ENCODE measurements around the gene KCTD17. TPM values are rescaled to one million over a fixed set of nuclear protein-coding genes. Genes with fewer than 3 reads are reported as not detected.

Gene KCTD17
- total RNA-seq, 1 donor from 2014 or later = 42.2 TPM

DNA sequence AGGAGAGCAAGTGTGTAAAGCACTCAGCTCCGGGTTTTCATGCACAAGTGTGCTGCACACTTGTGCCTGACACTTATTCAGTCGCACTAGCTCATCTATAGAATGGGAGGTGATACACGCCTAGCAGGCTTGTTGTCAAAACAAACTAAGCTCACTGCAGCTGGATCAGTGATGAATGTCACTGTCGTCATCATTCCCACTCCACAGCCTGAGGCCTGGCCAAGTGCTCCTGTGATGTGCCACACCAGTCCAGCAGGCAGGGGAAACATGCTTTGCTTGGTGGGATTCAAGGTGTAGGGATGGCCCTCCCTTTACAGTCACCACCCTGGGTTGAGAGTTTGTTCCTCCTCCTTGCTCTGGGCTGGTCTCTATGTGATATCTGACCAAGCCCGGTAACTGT is 25.2 kb upstream of the KCTD17 start:
- H3K27ac Mint-ChIP-seq = no peak overlapping the region
- H3K9me3 Mint-ChIP-seq = no peaks in the 10 kb centered on the region
- H3K36me3 Mint-ChIP-seq = peaks cover 21% of the 10 kb centered on the region
- H3K4me3 Mint-ChIP-seq = no peak overlapping the region
- H3K27me3 Mint-ChIP-seq (ENCODE audit: low read depth) = no peaks in the 10 kb centered on the region
- TF ChIP-seq CTCF (IDR thresholded peaks at IDR 0.05; ENCODE audit: unreplicated experiment) = no peak
- H3K4me1 Mint-ChIP-seq = peaks cover 6% of the 10 kb centered on the region
- no peak for DNase-seq (ENCODE audit: low spot score in 2 of 2, unreplicated experiment in 2 of 2)

- no peak for DNase-seq (ENCODE audit: low spot score in 2 of 2, unreplicated experiment in 2 of 2)
- Mint-ChIP-seq H3K4me3 (no peak overlapping the region), H3K4me1 (peaks cover 10% of the 10 kb centered on the region), H3K27me3 (ENCODE audit: low read depth) (no peaks in the 10 kb centered on the region), H3K27ac (no peak overlapping the region), H3K9me3 (no peaks in the 10 kb centered on the region), H3K36me3 (peaks cover 21% of the 10 kb centered on the region)
- no peak for TF ChIP-seq CTCF (IDR thresholded peaks at IDR 0.05; ENCODE audit: unreplicated experiment)
These were observed 24.0 kb upstream of the KCTD17 start for GRCh38 chr22:37027556-37027955.

DNA sequence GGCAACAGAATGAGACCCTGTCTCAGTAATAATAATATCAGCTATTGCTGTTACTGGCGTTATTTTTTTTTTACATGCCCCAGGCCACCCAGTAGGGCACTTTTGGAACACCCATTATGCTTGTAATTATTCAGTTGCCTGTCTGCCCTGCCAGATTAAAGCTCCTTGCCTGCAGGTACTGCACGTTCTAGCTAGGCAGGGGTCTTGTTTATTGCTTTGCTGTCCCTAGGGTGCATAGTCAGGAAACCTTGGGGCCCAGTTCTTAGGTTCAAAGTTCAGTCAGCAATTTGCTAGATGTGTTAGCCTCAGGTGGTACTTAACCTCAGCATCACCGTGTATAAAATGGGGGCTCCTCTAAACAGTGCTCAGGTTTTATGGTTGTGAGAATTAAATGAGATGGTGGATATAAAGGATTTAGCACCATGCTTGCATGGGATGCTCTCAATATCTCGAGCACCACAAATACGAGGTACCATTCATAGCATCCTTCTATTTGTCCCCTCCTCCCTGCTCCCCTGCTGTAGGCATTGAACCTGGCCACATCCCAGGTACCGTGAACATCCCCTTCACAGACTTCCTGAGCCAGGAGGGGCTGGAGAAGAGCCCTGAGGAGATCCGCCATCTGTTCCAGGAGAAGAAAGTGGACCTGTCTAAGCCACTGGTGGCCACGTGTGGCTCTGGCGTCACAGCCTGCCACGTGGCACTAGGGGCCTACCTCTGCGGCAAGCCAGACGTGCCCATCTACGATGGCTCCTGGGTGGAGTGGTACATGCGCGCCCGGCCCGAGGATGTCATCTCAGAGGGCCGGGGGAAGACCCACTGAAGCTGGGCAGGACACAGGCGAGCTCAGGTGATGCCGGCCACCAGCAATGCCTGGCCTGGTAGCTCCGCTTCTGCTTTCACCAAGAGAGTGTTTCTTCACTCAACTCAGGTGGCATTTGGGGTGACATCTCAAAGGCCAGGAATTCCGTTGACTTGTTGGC is 22.6 kb upstream of the KCTD17 start:
- no peak overlapping the region for H3K27ac Mint-ChIP-seq
- no peak for DNase-seq (ENCODE audit: low spot score in 2 of 2, unreplicated experiment in 2 of 2)
- peaks cover 18% of the 10 kb centered on the region for H3K36me3 Mint-ChIP-seq
- H3K27me3 Mint-ChIP-seq (ENCODE audit: low read depth) = no peaks in the 10 kb centered on the region
- no peak for TF ChIP-seq CTCF (IDR thresholded peaks at IDR 0.05; ENCODE audit: unreplicated experiment)
- H3K4me3 Mint-ChIP-seq = no peak overlapping the region
- no peaks in the 10 kb centered on the region for H3K9me3 Mint-ChIP-seq
- peaks cover 19% of the 10 kb centered on the region for H3K4me1 Mint-ChIP-seq

GRCh38 chr22:37030560-37031281 is 20.8 kb upstream of the KCTD17 start:
- no peak for DNase-seq (ENCODE audit: low spot score in 2 of 2, unreplicated experiment in 2 of 2)
- Mint-ChIP-seq H3K4me1 (peaks cover 19% of the 10 kb centered on the region), H3K27ac (no peak overlapping the region), H3K4me3 (no peak overlapping the region), H3K27me3 (ENCODE audit: low read depth) (no peaks in the 10 kb centered on the region), H3K9me3 (no peaks in the 10 kb centered on the region), H3K36me3 (peaks cover 8% of the 10 kb centered on the region)
- TF ChIP-seq CTCF (IDR thresholded peaks at IDR 0.05; ENCODE audit: unreplicated experiment) = no peak

DNA sequence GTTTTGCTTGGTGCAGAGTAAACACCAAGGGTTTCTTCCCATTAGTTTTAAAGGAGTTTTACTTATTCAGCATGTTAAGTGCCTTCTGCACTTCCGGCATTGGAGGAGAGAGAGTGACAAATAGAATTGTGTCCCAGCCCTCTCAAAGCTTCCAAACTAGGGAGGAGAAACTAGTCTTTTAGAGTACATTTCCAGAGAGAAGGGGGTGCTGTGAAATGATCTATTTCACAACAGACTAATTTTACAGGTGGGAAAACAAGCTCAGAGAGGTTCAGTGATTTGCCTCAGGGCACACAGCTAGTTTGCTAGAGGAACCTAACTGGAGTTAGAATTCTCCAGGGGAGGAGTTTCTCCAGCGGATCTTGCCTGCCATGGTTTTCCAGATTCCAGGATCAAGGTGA is 19.4 kb upstream of the KCTD17 start:
- H3K4me1 Mint-ChIP-seq = peaks cover 19% of the 10 kb centered on the region
- no peaks in the 10 kb centered on the region for H3K9me3 Mint-ChIP-seq
- DNase-seq (ENCODE audit: low spot score in 2 of 2, unreplicated experiment in 2 of 2) = no peak
- H3K27me3 Mint-ChIP-seq (ENCODE audit: low read depth) = no peaks in the 10 kb centered on the region
- peak overlapping the region; percentile 26 for H3K27ac Mint-ChIP-seq
- no peak for TF ChIP-seq CTCF (IDR thresholded peaks at IDR 0.05; ENCODE audit: unreplicated experiment)
- H3K4me3 Mint-ChIP-seq = no peak overlapping the region
- peaks cover 5% of the 10 kb centered on the region for H3K36me3 Mint-ChIP-seq

All from mesothelial cell of epicardium (in vitro differentiated cells).